RKO (cell line): Measurements from ENCODE around the gene PRRT1.
"Not testable (repeated sequence)": the region's sequence is repeated elsewhere in the genome, so short reads cannot be mapped to it uniquely, and the experiment has no call there.

ENCODE experiments used
- DNase-seq: peaks from one replicate; pipeline ENCODE4 v3.0.0-alpha.2; 2016; ENCODE audit warnings: low spot score

PRRT1 gene

DNA sequence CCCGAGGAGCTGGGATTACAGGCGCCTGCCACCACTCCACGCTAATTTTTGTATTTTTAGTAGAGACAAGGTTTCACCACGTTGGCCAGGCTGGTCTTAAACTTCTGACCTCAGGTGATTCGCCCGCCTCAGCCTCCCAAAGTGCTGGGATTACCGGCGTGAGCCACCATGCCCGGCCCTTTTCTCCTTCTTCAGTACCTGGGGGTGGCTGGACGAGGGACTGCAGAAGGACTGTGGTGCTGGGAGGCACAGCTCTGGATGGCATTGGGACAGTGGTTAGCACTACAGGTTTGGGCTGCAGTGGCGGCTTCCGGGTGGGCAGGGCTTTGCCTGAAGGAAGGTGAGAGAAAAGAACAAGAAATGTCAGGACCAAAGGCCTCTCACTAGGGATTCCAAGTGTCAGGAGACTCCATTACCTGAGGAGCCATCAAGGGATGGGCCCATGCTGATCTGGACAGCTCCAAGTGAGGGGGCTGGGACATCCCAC lies 31.1 kb downstream of the PRRT1 start:
- no peak for DNase-seq

DNA sequence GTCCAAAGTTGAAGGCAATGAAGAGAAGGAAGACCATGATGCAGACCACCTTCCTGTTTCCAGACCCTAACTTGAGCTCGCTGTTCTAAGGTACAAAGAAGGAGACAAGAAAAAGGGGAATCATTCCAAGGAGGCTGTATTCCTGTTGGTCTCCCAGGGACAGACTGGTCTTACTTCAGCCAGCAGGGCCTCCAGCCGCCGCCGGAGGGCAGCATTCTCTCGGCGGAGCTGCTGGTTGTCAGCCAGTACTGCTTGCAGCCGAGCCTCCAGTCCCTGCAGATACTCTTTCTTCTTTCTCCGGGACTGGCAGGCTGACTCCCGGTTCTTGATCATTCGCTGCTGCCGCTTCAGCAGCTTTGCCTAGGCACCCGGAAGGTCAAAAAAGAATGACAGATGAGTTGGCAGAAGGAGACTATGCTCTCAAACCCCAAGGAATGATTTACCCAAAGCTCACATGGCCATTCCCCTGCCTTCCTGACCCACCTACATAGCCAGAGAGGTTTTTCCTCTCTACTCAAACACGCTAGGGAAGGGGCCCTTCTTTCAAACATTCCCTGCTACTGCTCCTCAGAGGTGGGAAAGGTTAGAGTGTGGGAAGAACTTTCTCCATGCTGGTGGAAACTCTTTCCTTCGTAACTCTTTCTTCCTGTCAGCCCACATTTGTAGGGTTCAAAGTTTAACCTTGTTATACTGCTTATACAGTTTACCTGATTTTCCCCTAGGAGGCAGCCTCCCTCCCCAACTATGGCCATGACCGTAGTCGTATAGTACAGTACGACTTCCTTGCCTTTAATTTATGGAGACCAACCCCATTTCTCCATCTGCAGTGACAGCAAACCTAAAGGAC lies 32.7 kb downstream of the PRRT1 start:
- peak; percentile 88 for DNase-seq

DNA sequence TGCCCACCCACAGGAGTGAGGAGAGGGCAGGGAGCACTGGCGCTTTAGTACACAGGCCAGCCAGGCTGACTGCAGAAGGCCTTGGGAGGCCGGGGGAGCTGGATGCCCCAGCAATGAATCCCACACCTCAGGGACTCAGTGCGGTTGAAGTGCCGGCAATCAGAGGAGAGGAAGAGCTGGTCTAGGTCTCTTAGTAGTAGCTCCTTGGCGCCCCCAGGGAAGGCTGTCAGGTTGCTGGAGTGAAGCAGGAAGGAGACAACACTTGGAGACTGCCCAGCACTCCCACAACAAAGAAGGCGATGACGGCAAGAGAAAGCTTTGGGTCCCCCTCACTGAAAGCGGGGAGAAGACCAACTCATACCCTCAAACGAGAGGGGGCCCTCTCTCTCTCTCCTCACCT lies 34.3 kb downstream of the PRRT1 start:
- DNase-seq, result no peak

DNA sequence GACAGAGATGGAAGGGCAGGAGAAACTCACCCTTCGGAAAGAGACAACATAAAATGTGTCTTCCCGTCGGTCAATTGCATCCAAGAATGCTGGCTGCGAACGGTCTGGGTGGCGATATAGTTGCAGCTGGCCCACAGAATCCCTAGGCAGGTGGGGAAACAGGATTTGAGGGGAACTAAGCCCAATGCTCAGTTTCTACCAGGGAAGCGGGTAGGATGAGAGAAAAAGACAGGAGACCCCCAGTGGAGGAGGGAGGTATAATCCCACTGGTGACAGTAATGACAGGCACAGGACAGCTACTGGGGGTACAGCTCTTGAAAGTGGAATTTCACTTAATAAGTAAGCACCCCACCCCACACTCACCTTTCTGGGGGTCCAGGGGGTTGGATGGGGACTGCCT lies 35.1 kb downstream of the PRRT1 start:
- peak; percentile 29 for DNase-seq

DNA sequence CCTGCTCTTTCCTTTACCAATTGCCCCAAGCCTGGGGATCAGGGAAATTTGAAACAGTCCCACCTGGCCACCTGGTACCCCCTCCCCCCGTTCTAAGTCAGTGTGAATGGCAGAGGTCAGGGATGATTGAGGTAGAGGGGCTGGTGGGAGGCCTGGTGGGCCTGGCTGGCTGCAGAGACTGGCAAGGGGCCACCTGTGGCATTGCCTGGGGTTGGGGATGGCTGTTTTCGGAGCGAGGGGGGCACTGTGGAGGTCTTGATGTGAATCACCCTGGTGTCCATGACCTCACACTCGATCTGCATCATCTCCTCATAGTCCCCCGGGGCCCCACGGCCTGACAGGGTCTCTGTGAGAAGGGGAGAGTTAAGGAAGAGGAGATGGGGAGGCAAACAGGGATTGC lies 36.1 kb downstream of the PRRT1 start:
- DNase-seq, result no peak

DNA sequence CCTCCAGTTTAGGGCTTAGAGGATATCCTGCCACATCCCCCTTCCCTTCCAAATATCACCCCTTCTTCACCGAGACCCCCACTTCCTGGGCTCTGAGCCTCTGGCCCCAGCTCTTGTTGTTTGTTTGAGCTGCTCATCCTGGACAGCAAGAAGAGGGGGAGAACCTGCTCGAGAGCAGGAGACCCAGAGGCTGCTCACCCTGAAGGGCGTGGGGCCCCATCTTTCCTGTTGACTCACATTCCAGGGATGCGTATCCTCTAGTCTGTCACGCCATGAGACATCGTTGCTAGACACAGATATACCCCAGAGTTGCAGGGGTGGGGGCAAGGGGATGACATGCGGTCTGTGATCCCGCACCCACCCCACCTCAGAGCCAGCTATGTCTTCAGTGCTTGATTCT lies 36.9 kb downstream of the PRRT1 start:
- DNase-seq, result no peak

DNA sequence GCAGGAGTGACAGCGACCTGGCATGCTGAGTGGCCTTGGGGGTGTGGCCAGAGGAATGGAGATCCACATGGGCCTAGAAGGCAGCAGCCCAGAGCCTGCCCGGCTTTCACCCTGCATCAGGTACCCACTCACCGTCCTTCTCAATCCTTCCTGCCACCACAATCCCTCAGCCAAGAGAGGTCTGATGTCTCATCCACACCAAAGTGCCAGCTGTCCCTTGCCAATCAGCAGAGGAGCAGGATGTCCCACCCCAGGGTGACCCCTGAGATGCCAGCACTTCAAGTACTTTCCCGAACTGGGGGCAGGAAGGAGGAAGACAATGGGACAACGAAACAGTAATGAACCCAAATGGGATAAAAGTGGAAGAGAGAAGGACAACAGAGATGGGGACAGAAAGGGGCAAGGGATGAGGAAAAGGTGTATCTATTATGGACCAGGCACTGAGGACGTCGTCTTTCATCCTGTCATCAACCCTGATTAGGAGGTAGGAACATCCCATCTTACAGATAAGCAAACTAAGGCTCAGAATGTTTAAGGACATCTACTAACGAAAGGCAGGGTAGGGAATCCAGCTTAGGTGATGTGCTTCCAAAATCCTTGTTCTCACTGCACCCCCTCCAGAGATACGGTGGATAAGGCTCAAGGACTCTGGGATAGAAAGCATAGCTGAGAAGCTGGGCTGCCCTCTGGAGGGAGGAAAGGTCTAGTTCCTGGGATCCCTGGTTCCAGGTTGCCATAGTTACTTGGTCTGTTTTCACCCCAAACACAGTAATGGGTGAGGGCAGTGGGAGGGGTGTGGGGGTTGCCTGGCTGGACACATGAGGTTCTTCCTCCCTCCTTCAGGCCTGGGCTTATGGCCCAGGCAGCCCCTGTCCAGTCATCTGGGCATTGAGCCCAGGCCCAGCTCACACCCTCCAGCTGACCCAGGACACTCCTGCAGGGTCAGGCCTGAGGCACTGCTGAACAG lies 38.1 kb downstream of the PRRT1 start:
- DNase-seq, result peak; percentile 54

DNA sequence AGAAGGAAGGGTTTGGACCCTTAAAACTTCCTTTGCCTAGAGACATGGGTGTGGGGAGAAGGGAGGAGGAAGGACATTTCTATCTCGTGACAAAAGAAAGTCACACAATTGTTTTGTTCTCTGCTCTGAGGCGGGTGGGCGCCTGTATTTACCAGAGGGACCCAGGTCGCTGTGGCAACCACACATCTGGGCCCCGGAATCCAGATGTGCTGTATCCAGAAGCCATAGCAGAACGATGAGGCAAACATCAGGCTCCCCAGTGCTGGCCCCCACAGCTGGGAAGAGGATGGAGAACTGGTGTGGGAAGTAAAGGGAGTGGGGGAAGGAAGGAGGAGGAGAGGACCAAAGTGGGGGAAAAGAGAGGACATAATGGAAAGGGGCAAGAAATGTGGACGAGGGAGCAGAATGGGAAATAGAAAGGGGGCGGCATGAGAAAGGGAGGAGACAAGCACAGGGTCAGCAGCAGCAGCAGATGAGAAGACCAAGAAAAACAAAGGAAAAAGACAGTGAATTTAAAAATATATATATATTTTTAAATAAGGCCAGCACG lies 39.2 kb downstream of the PRRT1 start:
- no peak for DNase-seq

DNA sequence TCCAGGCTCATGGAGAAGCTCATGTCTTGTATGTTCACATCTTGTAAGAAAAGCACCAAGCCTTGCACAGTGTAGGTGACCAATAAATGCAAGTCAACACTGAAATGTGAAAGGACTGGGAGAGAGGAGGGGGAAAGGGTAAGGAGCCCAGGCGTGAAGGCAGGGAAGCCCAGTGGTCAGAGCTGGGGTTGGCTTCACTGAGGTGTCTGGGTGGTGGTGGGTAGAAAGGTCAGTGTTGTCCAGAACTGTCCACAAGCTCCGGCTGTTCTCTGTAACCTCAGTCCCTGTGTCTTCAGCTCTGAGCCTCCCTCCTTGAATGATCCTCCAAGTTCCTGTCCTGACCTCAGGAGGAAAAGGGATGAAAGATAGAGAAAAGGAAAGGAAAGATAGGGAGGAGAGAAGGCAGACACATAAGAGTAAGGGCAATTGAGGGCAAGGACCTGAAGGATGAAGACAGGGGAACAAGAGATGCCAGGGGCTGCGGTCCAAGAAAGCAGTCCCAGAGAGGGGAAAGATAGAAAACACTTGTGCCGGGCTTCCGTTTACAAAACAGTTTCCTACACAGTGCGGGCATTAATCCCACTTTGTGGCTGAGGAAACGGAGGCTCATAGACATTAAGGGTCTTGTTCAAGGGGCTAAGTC lies 40.2 kb downstream of the PRRT1 start:
- no peak for DNase-seq

DNA sequence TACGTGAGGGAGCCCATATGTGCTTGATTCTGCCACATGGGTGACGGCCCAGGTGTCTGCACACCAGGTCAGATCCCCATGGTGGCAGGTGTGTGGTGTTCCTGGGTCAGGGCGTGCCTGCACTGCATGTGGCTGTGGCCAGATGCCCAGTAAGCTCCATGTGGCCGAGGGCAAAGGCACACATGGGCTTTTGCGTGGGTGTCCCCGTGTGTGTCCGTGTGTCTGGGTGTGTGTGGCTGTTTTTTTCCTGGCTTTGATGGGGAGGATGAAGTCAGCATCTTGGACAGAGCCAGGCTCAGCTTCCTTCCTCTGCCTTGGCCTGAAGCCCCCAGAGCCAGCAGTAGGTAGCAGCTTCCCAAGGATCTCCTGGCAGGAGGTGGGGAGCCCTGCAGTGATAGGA lies 41.1 kb downstream of the PRRT1 start:
- DNase-seq, result no peak

DNA sequence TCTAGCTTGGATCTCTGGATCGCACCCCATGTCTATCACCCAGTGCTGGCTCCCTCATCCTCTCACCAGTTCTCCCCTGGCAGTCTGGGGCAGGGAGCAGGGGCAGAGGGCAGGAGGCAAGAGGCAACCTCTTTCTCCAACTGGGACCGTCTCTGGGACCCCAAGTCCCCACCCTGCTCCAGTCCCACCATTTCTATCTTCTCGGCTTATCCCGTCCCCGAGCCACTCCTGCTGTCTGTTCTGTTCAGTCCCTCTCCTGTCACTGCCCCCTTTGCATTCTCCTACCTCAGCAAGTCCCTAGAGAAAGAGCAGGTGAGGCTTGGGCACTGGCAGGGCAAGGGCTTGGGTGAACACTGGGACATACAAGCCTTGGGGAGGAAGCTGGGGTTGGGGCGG lies 42.0 kb downstream of the PRRT1 start:
- no peak for DNase-seq

DNA sequence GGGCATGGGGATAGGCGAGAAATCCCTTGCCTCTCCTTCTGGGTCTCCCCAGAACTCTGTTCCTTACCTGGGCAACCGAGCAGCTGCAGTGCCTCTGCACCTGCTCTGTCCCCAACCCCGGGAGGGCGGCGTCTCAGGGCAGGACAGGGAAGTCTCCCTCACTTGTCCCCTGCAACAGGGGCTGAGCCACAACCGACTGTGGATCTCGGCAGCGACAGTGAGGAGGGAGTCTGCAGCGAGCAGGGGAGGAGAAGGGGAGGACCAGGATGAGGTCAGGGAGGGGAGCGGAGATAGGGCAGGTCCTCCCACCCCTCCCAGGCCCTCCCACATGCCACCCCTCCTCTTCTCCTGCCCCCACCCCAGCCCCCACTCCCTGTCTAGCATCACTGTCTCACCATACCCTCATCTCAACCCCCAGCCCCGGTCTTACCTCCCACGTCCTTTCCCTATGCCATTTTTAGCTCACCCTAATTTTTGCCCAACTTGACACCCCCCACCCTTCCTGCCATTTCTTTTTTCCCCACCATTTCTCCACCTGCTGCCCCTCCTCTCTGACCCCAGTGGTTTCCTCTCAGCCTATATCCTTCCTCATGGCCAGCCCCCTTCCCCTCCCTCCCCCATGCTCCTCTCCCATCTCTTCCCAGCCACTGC lies 42.5 kb downstream of the PRRT1 start, which contains the start of gene TNXB:
TNXB (minus strand) TSS at position 225 of the 651 bp plus-strand sequence. CDS start 11,140 bp downstream, outside the sequence.
- no peak for DNase-seq

DNA sequence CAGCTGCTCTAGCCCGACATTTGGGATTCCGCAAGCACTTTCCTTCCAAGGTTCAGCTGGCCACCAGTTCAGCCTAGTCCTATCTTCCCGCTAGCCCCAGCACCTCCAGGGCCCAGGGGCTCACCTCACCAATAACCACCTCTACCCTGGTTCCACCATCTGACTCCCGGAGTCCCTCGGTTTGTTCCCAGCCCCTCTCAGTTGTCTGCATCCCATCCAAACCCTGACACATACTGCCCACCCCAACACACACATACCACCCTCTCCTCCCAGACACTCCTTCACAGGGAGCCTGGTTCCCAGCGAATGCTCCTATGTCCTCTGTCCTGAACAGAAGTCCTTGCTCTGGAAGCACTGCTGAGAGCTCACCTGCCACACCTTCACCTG lies 43.0 kb downstream of the PRRT1 start:
- no peak for DNase-seq

DNA sequence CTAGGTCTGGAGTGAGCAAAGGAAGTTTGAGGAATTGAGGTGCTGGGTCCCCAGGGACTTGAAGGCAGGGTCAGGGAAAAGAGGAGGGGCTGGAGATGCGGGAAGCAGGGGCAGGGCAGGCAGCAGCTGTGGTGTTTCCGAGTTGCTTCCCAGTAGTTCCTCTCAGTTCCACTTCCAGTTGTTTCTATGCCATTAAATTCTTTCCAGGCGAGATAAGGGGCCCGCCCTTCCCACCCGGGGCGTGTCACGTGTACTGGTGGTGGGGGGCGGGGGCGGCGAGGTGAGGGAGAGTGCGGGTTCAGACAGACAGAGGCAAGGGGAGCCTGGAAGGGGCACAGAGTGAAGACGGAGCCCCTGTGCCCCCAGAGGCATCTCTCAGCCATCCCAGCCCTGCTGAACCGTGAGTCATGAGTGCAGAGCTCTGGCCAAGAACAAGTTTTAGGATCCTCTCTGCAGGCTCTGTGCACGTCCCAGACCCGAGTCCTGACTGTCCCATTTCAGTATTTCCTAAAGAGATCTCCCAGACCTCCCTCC lies 43.6 kb downstream of the PRRT1 start:
- peak; percentile 16 for DNase-seq

DNA sequence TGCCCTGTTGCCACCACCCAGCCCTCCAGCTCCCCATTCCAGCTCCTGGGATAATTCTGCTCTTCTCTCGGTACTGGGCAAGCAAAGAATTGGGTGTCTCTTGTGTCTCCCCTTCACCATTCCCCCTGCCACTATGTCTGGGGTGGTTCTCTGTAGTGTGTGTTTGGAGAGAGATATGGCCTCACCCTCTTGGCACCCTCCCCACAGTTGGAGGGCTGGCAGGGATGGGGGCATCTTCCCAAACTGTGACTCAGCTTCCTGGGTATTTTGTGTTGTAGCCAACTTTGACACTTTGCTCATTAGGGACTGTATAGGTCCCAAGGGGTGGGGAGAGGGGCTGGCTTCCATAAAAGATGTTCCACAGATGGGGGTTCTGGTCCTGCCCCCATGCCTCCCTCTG lies 44.3 kb downstream of the PRRT1 start:
- no peak for DNase-seq

DNA sequence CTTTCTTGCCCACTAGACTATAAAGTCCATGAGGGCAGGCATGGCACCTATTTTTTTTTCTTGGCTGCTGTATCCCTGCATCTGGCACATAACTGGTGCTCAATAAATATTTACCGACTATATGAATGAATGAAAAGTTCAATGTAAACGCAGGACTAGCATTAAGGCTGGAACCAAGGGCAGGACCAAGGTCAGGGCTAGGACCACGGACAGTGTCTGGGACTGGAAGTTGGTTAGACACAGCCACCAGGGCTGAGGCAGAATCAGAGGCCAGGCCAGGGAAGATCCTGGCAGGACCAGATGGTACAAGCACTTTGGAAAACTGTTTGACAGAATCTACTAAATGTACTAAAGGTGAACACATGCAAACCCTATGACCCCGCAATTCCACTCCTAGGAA lies 46.3 kb downstream of the PRRT1 start:
- no peak for DNase-seq

DNA sequence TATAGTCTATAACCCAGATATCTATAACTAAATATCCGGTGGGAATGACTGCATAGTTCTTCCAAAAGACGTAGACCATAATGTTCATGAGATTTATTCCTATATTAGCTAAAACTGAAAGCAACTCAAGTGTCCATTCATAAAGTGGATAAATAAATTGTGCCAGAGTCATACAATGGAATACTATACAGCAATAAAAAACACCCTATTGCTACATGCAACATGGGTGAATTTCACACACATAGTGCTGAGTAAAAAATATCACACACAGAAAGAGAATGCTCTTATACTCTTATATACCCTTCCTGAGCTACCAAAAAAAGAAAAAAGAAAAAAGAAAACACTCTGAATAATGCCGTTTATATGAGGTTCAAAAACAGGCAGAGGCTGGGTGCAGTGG lies 49.5 kb downstream of the PRRT1 start:
- DNase-seq, result no peak

DNA sequence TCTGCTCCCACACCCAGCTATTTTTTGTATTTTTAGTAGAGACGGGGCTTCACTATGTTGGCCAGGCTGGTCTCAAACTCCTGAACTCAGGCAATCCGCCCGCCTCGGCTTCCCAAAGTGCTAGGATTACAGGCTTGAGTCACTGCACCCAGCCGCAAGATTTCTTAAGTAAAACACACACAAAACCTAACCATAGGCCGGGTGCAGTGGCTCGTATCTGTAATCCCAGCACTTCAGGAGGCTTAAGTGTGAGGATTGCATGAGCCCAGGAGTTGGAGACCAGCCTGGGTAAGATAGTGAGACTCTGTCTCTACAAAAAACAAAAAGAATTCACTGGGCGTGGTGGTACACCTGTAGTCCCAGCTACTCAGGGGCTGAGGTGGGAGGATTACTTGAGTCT lies 51.5 kb downstream of the PRRT1 start:
- DNase-seq, result not testable (repeated sequence)
